HG03460 (cell line): ENCODE measurements around the gene SEPTIN11.
"Not testable (repeated sequence)": the region's sequence is repeated elsewhere in the genome, so short reads cannot be mapped to it uniquely, and the experiment has no call there.

Source experiments
- ATAC-seq: cut with Tn5 transposase; IDR thresholded peaks from one replicate; pipeline ENCODE4 v1.9.1; 2021; ENCODE audit not compliant: unreplicated experiment

The SEPTIN11 gene

GRCh38 chr4:76951672-76952010 lies 2.1 kb downstream of the SEPTIN11 start:
- ATAC-seq: no peak

GRCh38 chr4:76952071-76952470 lies 2.5 kb downstream of the SEPTIN11 start:
- no peak for ATAC-seq

GRCh38 chr4:76952656-76953582 lies 3.4 kb downstream of the SEPTIN11 start:
- ATAC-seq: no peak

- no peak for ATAC-seq
Observed at GRCh38 chr4:76953956-76954355, 4.4 kb downstream of the SEPTIN11 start.

- no peak for ATAC-seq
Observed at GRCh38 chr4:76954489-76954888, 4.9 kb downstream of the SEPTIN11 start.

- no peak for ATAC-seq
Observed at GRCh38 chr4:76955182-76955581, 5.6 kb downstream of the SEPTIN11 start.

GRCh38 chr4:76957004-76957738 lies 7.6 kb downstream of the SEPTIN11 start:
- ATAC-seq: no peak

- no peak for ATAC-seq
Observed at GRCh38 chr4:76958891-76959290, 9.3 kb downstream of the SEPTIN11 start.

GRCh38 chr4:76960014-76960413 lies 10.5 kb downstream of the SEPTIN11 start:
- ATAC-seq: peak; percentile 66

GRCh38 chr4:76962406-76963130 lies 13.0 kb downstream of the SEPTIN11 start:
- ATAC-seq: no peak

GRCh38 chr4:76963131-76963750 lies 13.7 kb downstream of the SEPTIN11 start:
- no peak for ATAC-seq

- not testable (repeated sequence) for ATAC-seq
Observed at GRCh38 chr4:76963927-76964326, 14.4 kb downstream of the SEPTIN11 start.

- no peak for ATAC-seq
Observed at GRCh38 chr4:76964769-76965168, 15.2 kb downstream of the SEPTIN11 start.

GRCh38 chr4:76965866-76966579 lies 16.5 kb downstream of the SEPTIN11 start:
- ATAC-seq: no peak

GRCh38 chr4:76968937-76969336 lies 19.4 kb downstream of the SEPTIN11 start:
- ATAC-seq: no peak

GRCh38 chr4:76969495-76969894 lies 19.9 kb downstream of the SEPTIN11 start:
- ATAC-seq: no peak

- ATAC-seq: no peak
Observed at GRCh38 chr4:76969941-76970529, 20.5 kb downstream of the SEPTIN11 start.

GRCh38 chr4:76972306-76972705 lies 22.8 kb downstream of the SEPTIN11 start:
- no peak for ATAC-seq

- ATAC-seq: no peak
Observed at GRCh38 chr4:76974150-76974549, 24.6 kb downstream of the SEPTIN11 start.

- no peak for ATAC-seq
Observed at GRCh38 chr4:76977113-76977512, 27.6 kb downstream of the SEPTIN11 start.
